Activated T-helper 1 cell treated with anti-CD3 and anti-CD28 coated beads, Interleukin-12 subunit alpha, Interleukin-12 subunit beta, Interleukin-2, Interleukin-4 antibody, amounts not matched to agents 30 ng/mL and 10 ng/mL and 1 ng/mL, durations not matched to agents 14 hours and 24 hours and 36 hours (primary cell): ENCODE measurements around the gene FAM131B. TPM values are rescaled to one million over a fixed set of nuclear protein-coding genes. Genes with fewer than 3 reads are reported as not detected.
A peak's percentile ranks its signal among the peaks of the same experiment; 100 is the strongest.
"Not testable (repeated sequence)": the region's sequence is repeated elsewhere in the genome, so short reads cannot be mapped to it uniquely, and the experiment has no call there.

Experiments
- DNase-seq: peaks from one replicate; pipeline ENCODE4 v3.0.0; 2021; ENCODE audit warnings: low spot score
- H3K27ac Mint-ChIP-seq: one replicate; pipeline ENCODE4 v1.8.0; 2021; ENCODE audit warnings: mild to moderate bottlenecking, mixed read lengths
- H3K27me3 Mint-ChIP-seq: one replicate; pipeline ENCODE4 v1.8.0; 2022; ENCODE audit warnings: mild to moderate bottlenecking, moderate library complexity, mixed read lengths; ENCODE audit not compliant: insufficient read depth
- H3K36me3 Mint-ChIP-seq: one replicate; pipeline ENCODE4 v1.8.0; 2021; ENCODE audit warnings: low read depth, mixed read lengths
- H3K4me1 Mint-ChIP-seq: one replicate; pipeline ENCODE4 v1.8.0; 2021; ENCODE audit warnings: low read depth, mixed read lengths
- H3K4me3 Mint-ChIP-seq: one replicate; pipeline ENCODE4 v1.8.0; 2021; ENCODE audit warnings: mild to moderate bottlenecking, moderate library complexity, mixed read lengths
- H3K9me3 Mint-ChIP-seq: one replicate; pipeline ENCODE4 v1.8.0; 2021; ENCODE audit warnings: mixed read lengths
- intact Hi-C: fragments of 100-400 bp; cut with micrococcal nuclease; formaldehyde crosslinking; loops from one replicate; pipeline ENCODE4 v1.15.1; 2024
- total RNA-seq: library from RNA; stranded (reverse); gene quantifications from 2 replicates; pipeline ENCODE4 v1.2.3, GENCODE V29; 2022

Gene FAM131B
- total RNA-seq, 1 donor from 2014 or later, result 0.54 TPM

GRCh38 chr7:143399151-143399550 is 36.6 kb upstream of the FAM131B start:
- Mint-ChIP-seq H3K9me3 (no peaks in the 10 kb centered on the region), H3K4me1 (peaks cover 6% of the 10 kb centered on the region), H3K27me3 (peaks cover 10% of the 10 kb centered on the region), H3K27ac (no peak overlapping the region), H3K4me3 (no peak overlapping the region), H3K36me3 (peaks cover 1% of the 10 kb centered on the region)
- DNase-seq, result no peak
- intact Hi-C loops, result no loop called here

GRCh38 chr7:143398616-143399015 is 36.1 kb upstream of the FAM131B start:
- Mint-ChIP-seq H3K4me3 (no peak overlapping the region), H3K9me3 (no peaks in the 10 kb centered on the region), H3K27me3 (peaks cover 10% of the 10 kb centered on the region), H3K27ac (no peak overlapping the region), H3K36me3 (peaks cover 3% of the 10 kb centered on the region), H3K4me1 (peaks cover 6% of the 10 kb centered on the region)
- intact Hi-C loops, result no loop called here
- DNase-seq, result no peak

- DNase-seq, result no peak
- Mint-ChIP-seq H3K4me3 (no peak overlapping the region), H3K4me1 (peaks cover 6% of the 10 kb centered on the region), H3K36me3 (peaks cover 6% of the 10 kb centered on the region), H3K9me3 (no peaks in the 10 kb centered on the region), H3K27ac (no peak overlapping the region), H3K27me3 (peaks cover 9% of the 10 kb centered on the region)
- intact Hi-C loops, result no loop called here
Measured at GRCh38 chr7:143397710-143398530, 35.4 kb upstream of the FAM131B start.

- intact Hi-C loops, result no loop called here
- Mint-ChIP-seq H3K4me3 (no peak overlapping the region), H3K4me1 (peaks cover 6% of the 10 kb centered on the region), H3K27ac (no peak overlapping the region), H3K36me3 (peaks cover 8% of the 10 kb centered on the region), H3K27me3 (peaks cover 6% of the 10 kb centered on the region), H3K9me3 (no peaks in the 10 kb centered on the region)
- no peak for DNase-seq
Measured at GRCh38 chr7:143396625-143397556, 34.4 kb upstream of the FAM131B start.

GRCh38 chr7:143396182-143396581 is 33.7 kb upstream of the FAM131B start:
- no peak for DNase-seq
- Mint-ChIP-seq H3K4me1 (peaks cover 6% of the 10 kb centered on the region), H3K27me3 (peaks cover 2% of the 10 kb centered on the region), H3K27ac (no peak overlapping the region), H3K9me3 (no peaks in the 10 kb centered on the region), H3K4me3 (no peak overlapping the region), H3K36me3 (peaks cover 11% of the 10 kb centered on the region)
- intact Hi-C loops, result no loop called here

GRCh38 chr7:143395187-143396149 is 33.0 kb upstream of the FAM131B start:
- Mint-ChIP-seq H3K36me3 (peaks cover 11% of the 10 kb centered on the region), H3K27me3 (no peaks in the 10 kb centered on the region), H3K4me3 (no peak overlapping the region), H3K27ac (peak overlapping the region; percentile 72), H3K4me1 (peaks cover 6% of the 10 kb centered on the region), H3K9me3 (no peaks in the 10 kb centered on the region)
- DNase-seq, result no peak
- intact Hi-C loops, result no loop called here

GRCh38 chr7:143394777-143395176 is 32.3 kb upstream of the FAM131B start:
- H3K4me1 Mint-ChIP-seq, result peaks cover 9% of the 10 kb centered on the region
- peaks cover 16% of the 10 kb centered on the region for H3K36me3 Mint-ChIP-seq
- intact Hi-C loops, result no loop called here
- no peaks in the 10 kb centered on the region for H3K9me3 Mint-ChIP-seq
- no peaks in the 10 kb centered on the region for H3K27me3 Mint-ChIP-seq
- no peak overlapping the region for H3K27ac Mint-ChIP-seq
- H3K4me3 Mint-ChIP-seq, result no peak overlapping the region
- no peak for DNase-seq

GRCh38 chr7:143394068-143394467 is 31.6 kb upstream of the FAM131B start:
- Mint-ChIP-seq H3K9me3 (no peaks in the 10 kb centered on the region), H3K27ac (no peak overlapping the region), H3K27me3 (no peaks in the 10 kb centered on the region), H3K4me1 (peaks cover 16% of the 10 kb centered on the region), H3K36me3 (peaks cover 22% of the 10 kb centered on the region), H3K4me3 (no peak overlapping the region)
- intact Hi-C loops, result no loop called here
- no peak for DNase-seq

GRCh38 chr7:143393267-143394041 is 30.9 kb upstream of the FAM131B start:
- H3K4me3 Mint-ChIP-seq, result no peak overlapping the region

GRCh38 chr7:143392875-143393266 is 30.4 kb upstream of the FAM131B start:
- Mint-ChIP-seq H3K9me3 (no peaks in the 10 kb centered on the region), H3K36me3 (peaks cover 24% of the 10 kb centered on the region), H3K27me3 (no peaks in the 10 kb centered on the region), H3K27ac (no peak overlapping the region), H3K4me1 (peaks cover 17% of the 10 kb centered on the region), H3K4me3 (no peak overlapping the region)
- no peak for DNase-seq
- intact Hi-C loops, result no loop called here

More at GRCh38 chr7:143393267-143394041, 30.9 kb upstream of the FAM131B start:
- Mint-ChIP-seq H3K9me3 (no peaks in the 10 kb centered on the region), H3K27me3 (no peaks in the 10 kb centered on the region), H3K36me3 (peaks cover 24% of the 10 kb centered on the region), H3K4me1 (peaks cover 17% of the 10 kb centered on the region), H3K27ac (no peak overlapping the region)
- intact Hi-C loops, result no loop called here
- no peak for DNase-seq

GRCh38 chr7:143392427-143392826 is 29.9 kb upstream of the FAM131B start:
- H3K4me3 Mint-ChIP-seq, H3K27ac Mint-ChIP-seq, intact Hi-C loops, H3K27me3 Mint-ChIP-seq, H3K9me3 Mint-ChIP-seq, DNase-seq: not testable (repeated sequence)
- peaks cover 17% of the 10 kb centered on the region for H3K4me1 Mint-ChIP-seq
- peaks cover 24% of the 10 kb centered on the region for H3K36me3 Mint-ChIP-seq
